OCI-LY1 (cell line): ENCODE results near the gene CENPX.

Experiments used
- H2AFZ ChIP-seq: fragments of 200-600 bp; sonication (generic), shearing (Covaris generic); 2 replicates; pipeline ENCODE4 v1.6.0; 2014; ENCODE audit warnings: antibody characterized with exemption, mild to moderate bottlenecking, low read length
- H3F3A ChIP-seq: fragments of 200-600 bp; sonication (generic), shearing (Covaris generic); 2 replicates; pipeline ENCODE4 v1.6.0; 2014; ENCODE audit warnings: mild to moderate bottlenecking, antibody characterized with exemption, low read length, moderate library complexity; ENCODE audit not compliant: insufficient read depth
- H3K27ac ChIP-seq: fragments of 200-600 bp; sonication (generic); 2 replicates; pipeline ENCODE4 v1.5.1; 2014; ENCODE audit warnings: low read length, mixed run types, mild to moderate bottlenecking, low read depth; ENCODE audit not compliant: poor library complexity, severe bottlenecking
- H3K27me3 ChIP-seq: fragments of 200-600 bp; sonication (generic); 2 replicates; pipeline ENCODE4 v1.6.0; 2014; ENCODE audit warnings: antibody characterized with exemption, mild to moderate bottlenecking, low read length, moderate library complexity; ENCODE audit not compliant: insufficient read depth
- H3K36me3 ChIP-seq: fragments of 200-600 bp; sonication (generic); 2 replicates; pipeline ENCODE4 v1.6.1; 2014; ENCODE audit warnings: mild to moderate bottlenecking, antibody characterized with exemption, low read length, moderate library complexity, mixed read lengths; ENCODE audit not compliant: insufficient read depth
- H3K4me1 ChIP-seq: fragments of 200-600 bp; sonication (generic); 2 replicates; pipeline ENCODE4 v1.5.1; 2014; ENCODE audit warnings: mild to moderate bottlenecking, low read length, moderate library complexity; ENCODE audit not compliant: insufficient read depth, severe bottlenecking
- H3K4me2 ChIP-seq: fragments of 200-600 bp; sonication (generic), shearing (Covaris generic); 2 replicates; pipeline ENCODE4 v1.6.1; 2014; ENCODE audit warnings: low read length
- H3K4me3 ChIP-seq: fragments of 200-600 bp; sonication (generic); 2 replicates; pipeline ENCODE4 v1.5.1; 2014; ENCODE audit warnings: low read length, low read depth, mild to moderate bottlenecking, mixed read lengths; ENCODE audit not compliant: poor library complexity, severe bottlenecking
- H3K79me2 ChIP-seq: fragments of 200-600 bp; shearing (Covaris generic); 2 replicates; pipeline ENCODE4 v1.6.1; 2016; ENCODE audit warnings: mixed run types, low read length, mixed read lengths; ENCODE audit not compliant: insufficient read depth
- H3K9ac ChIP-seq: fragments of 200-600 bp; sonication (generic), shearing (Covaris generic); 2 replicates; pipeline ENCODE4 v1.6.1; 2014; ENCODE audit warnings: mild to moderate bottlenecking, low read length, mixed read lengths
- H3K9me2 ChIP-seq: fragments of 200-600 bp; sonication (generic), shearing (Covaris generic); 2 replicates; pipeline ENCODE4 v1.6.1; 2014; ENCODE audit warnings: low read depth, mild to moderate bottlenecking, low read length, mixed read lengths
- H3K9me3 ChIP-seq: fragments of 200-600 bp; shearing (Covaris generic); 2 replicates; pipeline ENCODE4 v1.6.1; 2014; ENCODE audit warnings: low read length, mixed read lengths
- H4K20me1 ChIP-seq: fragments of 200-600 bp; sonication (generic), shearing (Covaris generic); 2 replicates; pipeline ENCODE4 v1.6.0; 2016; ENCODE audit warnings: mild to moderate bottlenecking, low read length; ENCODE audit not compliant: insufficient read depth
- EZH2 ChIP-seq: fragments of 200-600 bp; sonication (generic), shearing (Covaris generic); IDR thresholded peaks from 2 replicates; pipeline ENCODE4 v1.8.0; 2017; ENCODE audit warnings: borderline replicate concordance, mixed run types, mild to moderate bottlenecking, antibody characterized with exemption, low read length, moderate library complexity, mixed read lengths
- TF ChIP-seq, protein P1 (sequence below): fragments of 200-600 bp; sonication (generic), shearing (Covaris generic); IDR thresholded peaks from 2 replicates; pipeline ENCODE4 v1.5.1; 2017; ENCODE audit warnings: mild to moderate bottlenecking, antibody characterized with exemption, low read length, moderate library complexity, mixed read lengths

CENPX gene

GRCh38 chr17:81986606-81987005 is 36.1 kb downstream of the CENPX start:
- Histone ChIP-seq H3K9me3 (no peaks in the 10 kb centered on the region), H3K4me1 (no peaks in the 10 kb centered on the region), H3K9ac (no peak overlapping the region), H2AFZ (no peak overlapping the region), H3K79me2 (no peaks in the 10 kb centered on the region), H3K4me2 (no peak overlapping the region), H3K27me3 (no peaks in the 10 kb centered on the region), H3K4me3 (no peak overlapping the region), H3K9me2 (no peaks in the 10 kb centered on the region), H4K20me1 (no peaks in the 10 kb centered on the region), H3F3A (no peaks in the 10 kb centered on the region), H3K27ac (no peak overlapping the region), H3K36me3 (peaks cover 30% of the 10 kb centered on the region)
- TF ChIP-seq EZH2 = no peak
- TF ChIP-seq, protein P1, sequence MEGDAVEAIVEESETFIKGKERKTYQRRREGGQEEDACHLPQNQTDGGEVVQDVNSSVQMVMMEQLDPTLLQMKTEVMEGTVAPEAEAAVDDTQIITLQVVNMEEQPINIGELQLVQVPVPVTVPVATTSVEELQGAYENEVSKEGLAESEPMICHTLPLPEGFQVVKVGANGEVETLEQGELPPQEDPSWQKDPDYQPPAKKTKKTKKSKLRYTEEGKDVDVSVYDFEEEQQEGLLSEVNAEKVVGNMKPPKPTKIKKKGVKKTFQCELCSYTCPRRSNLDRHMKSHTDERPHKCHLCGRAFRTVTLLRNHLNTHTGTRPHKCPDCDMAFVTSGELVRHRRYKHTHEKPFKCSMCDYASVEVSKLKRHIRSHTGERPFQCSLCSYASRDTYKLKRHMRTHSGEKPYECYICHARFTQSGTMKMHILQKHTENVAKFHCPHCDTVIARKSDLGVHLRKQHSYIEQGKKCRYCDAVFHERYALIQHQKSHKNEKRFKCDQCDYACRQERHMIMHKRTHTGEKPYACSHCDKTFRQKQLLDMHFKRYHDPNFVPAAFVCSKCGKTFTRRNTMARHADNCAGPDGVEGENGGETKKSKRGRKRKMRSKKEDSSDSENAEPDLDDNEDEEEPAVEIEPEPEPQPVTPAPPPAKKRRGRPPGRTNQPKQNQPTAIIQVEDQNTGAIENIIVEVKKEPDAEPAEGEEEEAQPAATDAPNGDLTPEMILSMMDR = no peak

- Histone ChIP-seq H3K4me3 (no peak overlapping the region), H3K9me2 (no peaks in the 10 kb centered on the region), H3K9me3 (no peaks in the 10 kb centered on the region), H3F3A (no peaks in the 10 kb centered on the region), H3K27ac (no peak overlapping the region), H3K4me2 (no peak overlapping the region), H4K20me1 (no peaks in the 10 kb centered on the region), H3K9ac (no peak overlapping the region), H3K27me3 (no peaks in the 10 kb centered on the region), H2AFZ (no peak overlapping the region), H3K36me3 (peaks cover 34% of the 10 kb centered on the region), H3K79me2 (no peaks in the 10 kb centered on the region), H3K4me1 (no peaks in the 10 kb centered on the region)
- TF ChIP-seq, protein P1 = no peak
- no peak for TF ChIP-seq EZH2
Measured at GRCh38 chr17:81984773-81985410, 37.8 kb downstream of the CENPX start.

GRCh38 chr17:81983639-81984373 is 38.9 kb downstream of the CENPX start:
- Histone ChIP-seq H3K79me2 (no peaks in the 10 kb centered on the region), H3K4me3 (no peak overlapping the region), H3K27me3 (no peaks in the 10 kb centered on the region), H3K9me3 (no peaks in the 10 kb centered on the region), H3F3A (no peaks in the 10 kb centered on the region), H3K9me2 (no peaks in the 10 kb centered on the region), H3K4me1 (peaks cover 2% of the 10 kb centered on the region), H3K36me3 (peaks cover 38% of the 10 kb centered on the region), H3K9ac (no peak overlapping the region), H3K4me2 (no peak overlapping the region), H2AFZ (no peak overlapping the region), H3K27ac (no peak overlapping the region), H4K20me1 (no peaks in the 10 kb centered on the region)
- no peak for TF ChIP-seq EZH2
- TF ChIP-seq, protein P1 = no peak
